SK-N-SH (cell line): ENCODE measurements around the gene CEACAM16. TPM values are rescaled to one million over a fixed set of nuclear protein-coding genes. Genes with fewer than 3 reads are reported as not detected.

ENCODE experiments used
- CTCF ChIA-PET: fragments of 300-600, 350-600 bp; formaldehyde crosslinking; extraction: SDS; loops from one replicate; lab custom pipeline; 2021; lab: Yijun Ruan, JAX
- POLR2A ChIA-PET: fragments of 350-600 bp; sonication (Branson Sonifier 250); formaldehyde crosslinking; extraction: SDS; loops from one replicate; lab custom pipeline; 2020; ENCODE audit warnings: antibody characterized with exemption, inconsistent platforms; lab: Yijun Ruan, JAX
- DNase-seq: peaks from one replicate; pipeline ENCODE4 v3.0.0; 2012
- H2AFZ ChIP-seq: fragments of 200-600 bp; sonication (generic); 2 replicates; pipeline ENCODE4 v1.8.1; 2016; ENCODE audit warnings: antibody characterized with exemption, mild to moderate bottlenecking, low read depth
- H3F3A ChIP-seq: fragments of 200-600 bp; sonication (generic); replicated peaks from 2 replicates; pipeline ENCODE3; 2016; ENCODE audit warnings: antibody characterized with exemption, mild to moderate bottlenecking; ENCODE audit not compliant: insufficient read depth
- H3K27ac ChIP-seq, 2 experiments: fragments of 200-500 bp in 1 of 2; fragments of 200-600 bp in 1 of 2; sonication (Bioruptor generic) in 1 of 2; sonication (generic), shearing (Covaris generic) in 1 of 2; 2 replicates each; pipeline versions ENCODE4 v1.5.1 to v1.6.1; 2014 to 2016; ENCODE audit warnings: low read depth in 2 of 2, inconsistent platforms in 1 of 2, low read length in 1 of 2, mild to moderate bottlenecking in 1 of 2, mixed read lengths in 1 of 2
- H3K27me3 ChIP-seq: fragments of 200-600 bp; sonication (generic), shearing (Covaris generic); 2 replicates; pipeline ENCODE4 v1.6.1; 2016; ENCODE audit warnings: mixed run types; ENCODE audit not compliant: insufficient read depth
- H3K36me3 ChIP-seq, 2 experiments: fragments of 200-500 bp in 1 of 2; fragments of 200-600 bp in 1 of 2; sonication (Bioruptor generic) in 1 of 2; sonication (generic) in 1 of 2; replicated peaks in 1 of 2; 2 replicates each; pipeline versions ENCODE3 to v1.5.1; 2014 to 2016; ENCODE audit warnings: low read length in 1 of 2, mild to moderate bottlenecking in 1 of 2; ENCODE audit not compliant: insufficient read depth in 2 of 2, control insufficient read depth in 1 of 2
- H3K4me1 ChIP-seq, 2 experiments: fragments of 200-500 bp in 1 of 2; fragments of 200-600 bp in 1 of 2; sonication (Bioruptor generic) in 1 of 2; sonication (generic), shearing (Covaris generic) in 1 of 2; 2 replicates each; pipeline versions ENCODE4 v1.5.1 to v1.6.1; 2014 to 2016; ENCODE audit warnings: low read depth in 1 of 2, low read length in 1 of 2, mixed run types in 1 of 2; ENCODE audit not compliant: insufficient read depth in 2 of 2, control insufficient read depth in 1 of 2
- H3K4me2 ChIP-seq: fragments of 200-600 bp; sonication (generic), shearing (Covaris generic); 2 replicates; pipeline ENCODE4 v1.6.1; 2017; ENCODE audit warnings: mixed run types
- H3K4me3 ChIP-seq, 2 experiments: fragments of 200-500 bp in 1 of 2; fragments of 200-600 bp in 1 of 2; sonication (Bioruptor generic) in 1 of 2; sonication (generic), shearing (Covaris generic) in 1 of 2; 2 replicates each; pipeline versions ENCODE4 v1.5.1 to v1.8.1; 2014 to 2016; ENCODE audit warnings: low read depth in 2 of 2, inconsistent platforms in 1 of 2, low read length in 1 of 2, mild to moderate bottlenecking in 1 of 2, mixed read lengths in 1 of 2, moderate library complexity in 1 of 2
- H3K79me2 ChIP-seq: fragments of 200-600 bp; sonication (generic); 2 replicates; pipeline ENCODE4 v1.8.1; 2017; ENCODE audit warnings: mild to moderate bottlenecking; ENCODE audit not compliant: insufficient read depth
- H3K9ac ChIP-seq: fragments of 200-600 bp; sonication (generic); 2 replicates; pipeline ENCODE4 v1.6.1; 2017; ENCODE audit warnings: mixed run types
- H3K9me2 ChIP-seq: fragments of 200-600 bp; sonication (generic); 2 replicates; pipeline ENCODE4 v1.6.1; 2017; ENCODE audit warnings: mixed run types
- H3K9me3 ChIP-seq: fragments of 200-600 bp; sonication (generic); 2 replicates; pipeline ENCODE4 v1.6.1; 2017; ENCODE audit warnings: mixed run types, mild to moderate bottlenecking, moderate library complexity
- H4K20me1 ChIP-seq: fragments of 200-600 bp; sonication (generic); 2 replicates; pipeline ENCODE4 v1.6.1; 2017; ENCODE audit warnings: mild to moderate bottlenecking, mixed run types; ENCODE audit not compliant: insufficient read depth
- CHD2 ChIP-seq: fragments of 150-350 bp; IDR thresholded peaks from 2 replicates; pipeline ENCODE4 v1.6.1; 2018; ENCODE audit warnings: low read length; ENCODE audit not compliant: partially characterized antibody
- EP300 ChIP-seq, 2 experiments: IDR thresholded peaks; 2 replicates each; pipeline versions ENCODE4 v1.4.0 to v1.6.1; 2012; ENCODE audit warnings: borderline replicate concordance in 1 of 2, low read depth in 1 of 2, low read length in 1 of 2
- FOXJ3 ChIP-seq: sonication (generic); formaldehyde crosslinking; IDR thresholded peaks from 2 replicates; pipeline ENCODE4 v1.5.1; 2020; ENCODE audit warnings: mild to moderate bottlenecking, missing genetic modification reagents
- FOXM1 ChIP-seq: IDR thresholded peaks from 2 replicates; pipeline ENCODE4 v1.4.0; 2012; ENCODE audit warnings: low read depth, mild to moderate bottlenecking
- GABPA ChIP-seq: IDR thresholded peaks from 2 replicates; pipeline ENCODE4 v1.4.0; 2012; ENCODE audit warnings: low read depth, mild to moderate bottlenecking
- NFIC ChIP-seq: IDR thresholded peaks from 2 replicates; pipeline ENCODE4 v1.4.0; 2012; ENCODE audit warnings: borderline replicate concordance
- POLR2AphosphoS5 ChIP-seq: IDR thresholded peaks from 2 replicates; pipeline ENCODE4 v1.6.1; 2012; ENCODE audit warnings: low read depth, low read length
- RCOR1 ChIP-seq: fragments of 150-350 bp; IDR thresholded peaks from 2 replicates; pipeline ENCODE4 v1.6.1; 2017; ENCODE audit warnings: antibody characterized with exemption, low read length
- SIN3A ChIP-seq: IDR thresholded peaks from 2 replicates; pipeline ENCODE4 v1.6.1; 2012; ENCODE audit warnings: low read depth, mild to moderate bottlenecking, low read length, moderate library complexity, borderline replicate concordance
- SMC3 ChIP-seq: IDR thresholded peaks from 2 replicates; pipeline ENCODE4 v1.6.1; 2012; ENCODE audit warnings: low read depth, low read length, improper control_type of control experiment
- TAF1 ChIP-seq: IDR thresholded peaks from 2 replicates; pipeline ENCODE4 v1.6.1; 2012; ENCODE audit warnings: low read depth, mild to moderate bottlenecking, low read length, moderate library complexity, borderline replicate concordance
- TCF12 ChIP-seq: IDR thresholded peaks from 2 replicates; pipeline ENCODE4 v1.4.0; 2012
- TEAD4 ChIP-seq: IDR thresholded peaks from 2 replicates; pipeline ENCODE4 v1.4.0; 2012; ENCODE audit warnings: mild to moderate bottlenecking, borderline replicate concordance; ENCODE audit not compliant: insufficient read depth
- WGBS: methylation state at CpG from one replicate; pipeline ENCODE4 v1.1.6; 2017; ENCODE audit warnings: low lambda C conversion rate; 5-methylcytosine and 5-hydroxymethylcytosine counted together
- polyA plus RNA-seq, 3 experiments: library from polyadenylated mRNA; depleted of rRNA; stranded (reverse); fragments of >200 nt; gene quantifications; 2 replicates each; pipeline ENCODE4 v1.2.3, GENCODE V29; 2012
- TF ChIP-seq, protein P1 (sequence below): IDR thresholded peaks from 2 replicates; pipeline ENCODE4; 2012
- TF ChIP-seq, protein P2 (sequence below): IDR thresholded peaks from 2 replicates; pipeline ENCODE4 v1.4.0; 2012; ENCODE audit warnings: low read depth
- TF ChIP-seq, protein P3 (sequence below): IDR thresholded peaks from 2 replicates; pipeline ENCODE4 v1.4.0; 2012; ENCODE audit warnings: low read depth, borderline replicate concordance
- TF ChIP-seq, protein P4 (sequence below): fragments of 200-600 bp; sonication (generic); IDR thresholded peaks from 2 replicates; pipeline ENCODE4 v1.6.1; 2017; ENCODE audit warnings: antibody characterized with exemption, mild to moderate bottlenecking, moderate library complexity

Gene CEACAM16
- polyA plus RNA-seq, 1 of the 3 experiments (the other 2 are of a cell fraction) = not detected

DNA sequence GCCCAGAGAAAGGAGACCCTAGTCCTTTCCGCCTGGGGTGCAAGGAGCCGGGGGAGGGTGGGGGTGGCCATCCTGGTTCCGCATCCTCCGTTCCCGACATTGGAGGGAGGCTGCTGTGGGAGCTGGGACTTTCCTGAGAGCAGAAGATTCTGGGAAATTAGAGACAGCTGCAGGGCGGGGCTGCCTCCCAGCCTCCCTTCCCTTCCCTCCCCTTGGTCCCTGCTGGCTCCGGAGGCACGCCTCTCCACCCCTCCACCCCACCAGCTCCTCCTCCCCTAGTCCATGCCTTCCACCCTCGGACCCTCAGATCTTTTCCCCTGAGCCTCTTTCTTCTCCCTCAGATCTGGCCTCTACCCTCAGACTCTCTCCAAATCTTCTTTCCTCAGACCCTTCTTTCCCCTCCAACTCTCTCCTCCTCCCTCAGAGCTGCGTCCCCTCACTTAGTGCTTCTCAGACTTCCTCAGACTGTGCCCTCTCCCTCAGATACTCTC, 46.4 kb downstream of the CEACAM16 start:
- no peaks in the 10 kb centered on the region for H3K36me3 ChIP-seq
- H3K79me2 ChIP-seq = peaks cover 16% of the 10 kb centered on the region
- 25% methylated on average over 5 of the region's 10 CpGs for WGBS
- peaks cover 27% of the 10 kb centered on the region for H3F3A ChIP-seq
- H3K9me3 ChIP-seq = no peaks in the 10 kb centered on the region
- no peak for DNase-seq
- H4K20me1 ChIP-seq = no peaks in the 10 kb centered on the region
- peak overlapping the region; percentile 50; the same call in 1 of the 2 replicates for H3K4me2 ChIP-seq
- ChIA-PET CTCF (interaction anchor here (0.8 to 11.9 kb wide), 3 partner anchors 12 to 26 kb away, joined by 3 to 92 read pairs (median 24); no protein-coding TSS in a partner anchor), POLR2A (no interaction called here)
- H3K27ac ChIP-seq = peak overlapping the region in 1 of 2 experiments; percentile 25; a peak in 1 of 4 replicates
- H3K4me1 ChIP-seq = peaks cover 8 to 19% of the 10 kb centered on the region in 2 experiments; a peak in 3 of 4 replicates
- no peak overlapping the region for H3K9ac ChIP-seq
- H3K9me2 ChIP-seq = no peaks in the 10 kb centered on the region
- peak; percentile 44; the same call in 1 of the 2 replicates for TF ChIP-seq TCF12
- no peak for TF ChIP-seq CHD2
- no peak for TF ChIP-seq GABPA
- TF ChIP-seq NFIC = no peak
- TF ChIP-seq, protein P1, sequence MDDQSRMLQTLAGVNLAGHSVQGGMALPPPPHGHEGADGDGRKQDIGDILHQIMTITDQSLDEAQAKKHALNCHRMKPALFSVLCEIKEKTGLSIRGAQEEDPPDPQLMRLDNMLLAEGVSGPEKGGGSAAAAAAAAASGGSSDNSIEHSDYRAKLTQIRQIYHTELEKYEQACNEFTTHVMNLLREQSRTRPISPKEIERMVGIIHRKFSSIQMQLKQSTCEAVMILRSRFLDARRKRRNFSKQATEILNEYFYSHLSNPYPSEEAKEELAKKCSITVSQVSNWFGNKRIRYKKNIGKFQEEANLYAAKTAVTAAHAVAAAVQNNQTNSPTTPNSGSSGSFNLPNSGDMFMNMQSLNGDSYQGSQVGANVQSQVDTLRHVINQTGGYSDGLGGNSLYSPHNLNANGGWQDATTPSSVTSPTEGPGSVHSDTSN = no peak
- no peak for TF ChIP-seq TEAD4
- TF ChIP-seq, protein P2, sequence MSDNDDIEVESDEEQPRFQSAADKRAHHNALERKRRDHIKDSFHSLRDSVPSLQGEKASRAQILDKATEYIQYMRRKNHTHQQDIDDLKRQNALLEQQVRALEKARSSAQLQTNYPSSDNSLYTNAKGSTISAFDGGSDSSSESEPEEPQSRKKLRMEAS = no peak
- no peak for TF ChIP-seq FOXJ3 (CRISPR knock-in tag)
- TF ChIP-seq POLR2AphosphoS5 = peak; percentile 21; the same call in 1 of the 2 replicates
- TF ChIP-seq, protein P3, sequence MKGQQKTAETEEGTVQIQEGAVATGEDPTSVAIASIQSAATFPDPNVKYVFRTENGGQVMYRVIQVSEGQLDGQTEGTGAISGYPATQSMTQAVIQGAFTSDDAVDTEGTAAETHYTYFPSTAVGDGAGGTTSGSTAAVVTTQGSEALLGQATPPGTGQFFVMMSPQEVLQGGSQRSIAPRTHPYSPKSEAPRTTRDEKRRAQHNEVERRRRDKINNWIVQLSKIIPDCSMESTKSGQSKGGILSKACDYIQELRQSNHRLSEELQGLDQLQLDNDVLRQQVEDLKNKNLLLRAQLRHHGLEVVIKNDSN = no peak
- TF ChIP-seq EP300 (IDR thresholded peaks at IDR 0.05; ENCODE audit: borderline replicate concordance in 1 of 2, low read depth in 1 of 2, low read length in 1 of 2) = no peak
- no peak overlapping the region for H3K4me3 ChIP-seq
- H2AFZ ChIP-seq = no peak overlapping the region
- no peaks in the 10 kb centered on the region for H3K27me3 ChIP-seq

DNA sequence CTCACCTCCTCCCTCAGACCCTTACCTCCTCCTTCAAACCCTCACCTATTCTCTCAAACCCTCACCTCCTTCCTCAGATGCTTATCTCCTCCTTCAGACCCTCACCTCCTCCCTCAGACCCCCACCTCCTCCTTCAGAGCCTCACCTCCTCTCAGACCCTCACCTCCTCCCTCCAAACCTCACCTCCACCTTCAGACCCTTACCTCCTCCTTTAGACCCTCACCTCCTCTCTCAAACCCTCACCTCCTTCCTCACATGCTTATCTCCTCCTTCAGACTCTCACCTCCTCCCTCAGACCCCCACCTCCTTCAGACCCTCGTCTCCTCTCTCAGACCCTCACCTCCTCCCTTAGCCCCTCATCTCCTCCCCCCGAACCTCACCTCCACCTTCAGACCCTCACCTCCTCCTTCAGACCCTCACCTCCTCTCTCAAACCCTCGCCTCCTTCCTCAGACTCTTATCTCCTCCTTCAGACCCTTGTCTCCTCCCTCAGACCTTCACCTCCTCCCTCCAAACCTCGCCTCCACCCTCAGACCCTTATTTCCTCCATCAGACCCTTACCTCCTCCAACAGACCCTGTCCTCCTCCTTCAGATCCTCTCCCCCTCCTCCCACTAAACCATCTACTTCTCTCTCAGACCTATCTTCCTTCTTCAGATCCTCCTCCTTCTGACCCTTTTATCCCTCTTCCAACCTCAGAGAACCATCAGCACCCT, 47.1 kb downstream of the CEACAM16 start:
- no peak overlapping the region for H3K4me3 ChIP-seq
- H3K36me3 ChIP-seq = no peaks in the 10 kb centered on the region
- H2AFZ ChIP-seq = no peak overlapping the region
- peaks cover 8 to 19% of the 10 kb centered on the region in 2 experiments; a peak in 3 of 4 replicates for H3K4me1 ChIP-seq
- H3K9ac ChIP-seq = no peak overlapping the region
- peaks cover 27% of the 10 kb centered on the region for H3F3A ChIP-seq
- ChIA-PET CTCF (interaction anchor here (0.8 to 11.9 kb wide), 2 partner anchors 12 to 23 kb away, joined by 3 to 92 read pairs; no protein-coding TSS in a partner anchor), POLR2A (no interaction called here)
- no peaks in the 10 kb centered on the region for H4K20me1 ChIP-seq
- H3K27ac ChIP-seq = no peak overlapping the region
- H3K27me3 ChIP-seq = no peaks in the 10 kb centered on the region
- no peak for TF ChIP-seq EP300 (IDR thresholded peaks at IDR 0.05; ENCODE audit: borderline replicate concordance in 1 of 2, low read depth in 1 of 2, low read length in 1 of 2)
- TF ChIP-seq SIN3A = no peak
- no peak for TF ChIP-seq FOXJ3 (CRISPR knock-in tag)
- TF ChIP-seq, protein P3 = no peak
- no peak for TF ChIP-seq RCOR1
- TF ChIP-seq FOXM1 = no peak
- TF ChIP-seq CHD2 = no peak
- TF ChIP-seq POLR2AphosphoS5 = no peak
- TF ChIP-seq TCF12 = no peak
- no peak for TF ChIP-seq TAF1
- TF ChIP-seq SMC3 = no peak
- TF ChIP-seq, protein P4, sequence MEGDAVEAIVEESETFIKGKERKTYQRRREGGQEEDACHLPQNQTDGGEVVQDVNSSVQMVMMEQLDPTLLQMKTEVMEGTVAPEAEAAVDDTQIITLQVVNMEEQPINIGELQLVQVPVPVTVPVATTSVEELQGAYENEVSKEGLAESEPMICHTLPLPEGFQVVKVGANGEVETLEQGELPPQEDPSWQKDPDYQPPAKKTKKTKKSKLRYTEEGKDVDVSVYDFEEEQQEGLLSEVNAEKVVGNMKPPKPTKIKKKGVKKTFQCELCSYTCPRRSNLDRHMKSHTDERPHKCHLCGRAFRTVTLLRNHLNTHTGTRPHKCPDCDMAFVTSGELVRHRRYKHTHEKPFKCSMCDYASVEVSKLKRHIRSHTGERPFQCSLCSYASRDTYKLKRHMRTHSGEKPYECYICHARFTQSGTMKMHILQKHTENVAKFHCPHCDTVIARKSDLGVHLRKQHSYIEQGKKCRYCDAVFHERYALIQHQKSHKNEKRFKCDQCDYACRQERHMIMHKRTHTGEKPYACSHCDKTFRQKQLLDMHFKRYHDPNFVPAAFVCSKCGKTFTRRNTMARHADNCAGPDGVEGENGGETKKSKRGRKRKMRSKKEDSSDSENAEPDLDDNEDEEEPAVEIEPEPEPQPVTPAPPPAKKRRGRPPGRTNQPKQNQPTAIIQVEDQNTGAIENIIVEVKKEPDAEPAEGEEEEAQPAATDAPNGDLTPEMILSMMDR = no peak
- peak overlapping the region; percentile 50; the same call in 1 of the 2 replicates for H3K4me2 ChIP-seq
- no peak for DNase-seq
- no peaks in the 10 kb centered on the region for H3K9me3 ChIP-seq
- WGBS = 71% methylated on average over 4 of the region's 4 CpGs
- peaks cover 23% of the 10 kb centered on the region for H3K79me2 ChIP-seq
- H3K9me2 ChIP-seq = no peaks in the 10 kb centered on the region
